Measurements from ENCODE around the gene LRRC10.
A peak's percentile ranks its signal among the peaks of the same experiment; 100 is the strongest.

Gene LRRC10

DNA sequence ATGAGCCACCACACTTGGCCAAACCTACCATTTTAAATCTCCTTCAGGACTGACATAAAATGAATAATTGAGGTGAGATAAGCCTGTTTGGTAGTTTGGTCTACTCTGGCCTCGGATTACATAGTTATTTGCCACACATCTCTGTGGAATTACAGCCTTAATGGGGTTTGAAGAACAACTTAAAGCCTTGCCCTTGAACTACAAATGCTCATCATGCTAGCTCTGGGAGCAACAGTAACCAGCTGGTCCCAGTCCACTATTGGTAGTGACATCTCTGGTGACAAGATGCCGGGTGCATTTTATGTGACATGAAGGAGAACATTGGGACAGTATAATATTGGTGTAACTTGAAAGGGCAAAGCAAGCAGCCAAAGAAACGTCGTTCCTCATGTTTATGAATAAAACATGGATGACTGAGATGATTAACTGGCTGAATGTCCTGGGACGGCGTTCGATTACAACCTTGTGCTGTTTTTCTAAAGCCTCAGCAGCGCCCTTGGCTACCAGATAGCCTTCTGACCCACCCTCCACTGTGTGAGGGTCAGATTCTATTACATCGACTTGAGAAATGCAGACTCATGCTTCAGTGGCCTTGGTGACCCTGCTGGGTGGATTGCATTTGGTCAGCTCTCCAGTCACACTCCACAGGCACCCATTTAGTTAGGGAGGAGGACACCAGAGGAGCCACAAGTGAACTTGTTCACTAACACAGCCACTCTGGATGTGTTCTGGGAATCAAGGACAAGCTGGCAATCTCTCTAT, 46.9 kb upstream of the LRRC10 start:
- ChIA-PET CTCF (interaction anchor here (0.6 kb wide), 1 partner anchor 34 kb away, joined by 4 read pairs; no protein-coding TSS in a partner anchor), POLR2A (no interaction called here)
- no peaks in the 10 kb centered on the region for H3K4me1 ChIP-seq (ENCODE audit: control insufficient read depth, insufficient read depth, low read length)
- TF ChIP-seq, protein P1, sequence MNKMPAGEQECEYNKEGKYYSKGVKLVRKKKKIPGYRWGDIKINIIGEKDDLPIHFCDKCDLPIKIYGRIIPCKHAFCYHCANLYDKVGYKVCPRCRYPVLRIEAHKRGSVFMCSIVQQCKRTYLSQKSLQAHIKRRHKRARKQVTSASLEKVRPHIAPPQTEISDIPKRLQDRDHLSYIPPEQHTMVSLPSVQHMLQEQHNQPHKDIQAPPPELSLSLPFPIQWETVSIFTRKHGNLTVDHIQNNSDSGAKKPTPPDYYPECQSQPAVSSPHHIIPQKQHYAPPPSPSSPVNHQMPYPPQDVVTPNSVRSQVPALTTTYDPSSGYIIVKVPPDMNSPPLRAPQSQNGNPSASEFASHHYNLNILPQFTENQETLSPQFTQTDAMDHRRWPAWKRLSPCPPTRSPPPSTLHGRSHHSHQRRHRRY (tag by site-specific recombination; IDR thresholded peaks at IDR 0.05): no peak
- no peaks in the 10 kb centered on the region for H3K9me3 ChIP-seq (ENCODE audit: control insufficient read depth, insufficient read depth, low read depth, low read length)
- no peak overlapping the region for H3K4me3 ChIP-seq (ENCODE audit: low read depth, low read length)
- H3K27ac ChIP-seq (ENCODE audit: extremely low read depth, low read depth, low read length): no peak overlapping the region
- H3K36me3 ChIP-seq (ENCODE audit: control insufficient read depth in 2 of 2, insufficient read depth in 1 of 2, low read length in 2 of 2): no peaks in the 10 kb centered on the region

DNA sequence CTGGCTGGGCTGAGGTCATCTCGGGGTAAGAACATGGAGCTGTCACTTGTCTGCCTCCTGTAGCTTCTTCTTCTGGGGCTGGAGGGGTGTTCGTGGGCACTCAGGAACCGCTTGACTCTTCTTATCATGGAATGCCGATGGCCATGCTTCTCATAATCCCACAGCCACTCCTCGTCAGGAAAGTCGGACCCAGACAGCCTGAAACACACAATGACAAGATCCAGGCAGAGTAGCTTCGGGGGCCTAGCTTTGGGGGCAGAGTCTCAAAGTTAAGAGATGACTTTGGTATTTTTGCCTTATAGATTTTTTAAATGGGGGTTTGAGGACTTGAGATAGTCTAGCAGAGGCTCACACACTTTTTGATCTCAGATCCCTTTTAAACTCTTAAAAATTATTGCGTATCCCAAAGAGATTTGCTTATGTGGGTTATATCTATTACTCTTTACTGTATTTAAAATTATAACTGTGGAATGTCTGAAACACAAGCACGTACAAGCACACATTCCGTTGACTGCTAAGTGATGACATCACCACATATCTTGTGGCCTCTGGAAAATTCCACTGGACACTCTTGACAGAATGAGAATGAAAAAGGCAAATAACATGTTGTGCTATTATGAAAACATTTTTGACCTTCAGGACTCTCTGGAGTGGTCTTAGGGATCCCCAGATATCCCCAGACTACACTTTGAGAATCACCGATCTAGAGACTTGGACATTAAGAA, 45.1 kb upstream of the LRRC10 start:
- CTCF ChIA-PET: interaction anchor here (2.7 kb wide), 1 partner anchor 16 kb away, joined by 22 read pairs; no protein-coding TSS in a partner anchor
- H3K4me3 ChIP-seq (ENCODE audit: low read depth, low read length): no peak overlapping the region
- TF ChIP-seq, protein P2, sequence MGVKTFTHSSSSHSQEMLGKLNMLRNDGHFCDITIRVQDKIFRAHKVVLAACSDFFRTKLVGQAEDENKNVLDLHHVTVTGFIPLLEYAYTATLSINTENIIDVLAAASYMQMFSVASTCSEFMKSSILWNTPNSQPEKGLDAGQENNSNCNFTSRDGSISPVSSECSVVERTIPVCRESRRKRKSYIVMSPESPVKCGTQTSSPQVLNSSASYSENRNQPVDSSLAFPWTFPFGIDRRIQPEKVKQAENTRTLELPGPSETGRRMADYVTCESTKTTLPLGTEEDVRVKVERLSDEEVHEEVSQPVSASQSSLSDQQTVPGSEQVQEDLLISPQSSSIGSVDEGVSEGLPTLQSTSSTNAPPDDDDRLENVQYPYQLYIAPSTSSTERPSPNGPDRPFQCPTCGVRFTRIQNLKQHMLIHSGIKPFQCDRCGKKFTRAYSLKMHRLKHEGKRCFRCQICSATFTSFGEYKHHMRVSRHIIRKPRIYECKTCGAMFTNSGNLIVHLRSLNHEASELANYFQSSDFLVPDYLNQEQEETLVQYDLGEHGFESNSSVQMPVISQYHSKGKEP (tag by site-specific recombination; IDR thresholded peaks at IDR 0.05): no peak
- TF ChIP-seq, protein P3, sequence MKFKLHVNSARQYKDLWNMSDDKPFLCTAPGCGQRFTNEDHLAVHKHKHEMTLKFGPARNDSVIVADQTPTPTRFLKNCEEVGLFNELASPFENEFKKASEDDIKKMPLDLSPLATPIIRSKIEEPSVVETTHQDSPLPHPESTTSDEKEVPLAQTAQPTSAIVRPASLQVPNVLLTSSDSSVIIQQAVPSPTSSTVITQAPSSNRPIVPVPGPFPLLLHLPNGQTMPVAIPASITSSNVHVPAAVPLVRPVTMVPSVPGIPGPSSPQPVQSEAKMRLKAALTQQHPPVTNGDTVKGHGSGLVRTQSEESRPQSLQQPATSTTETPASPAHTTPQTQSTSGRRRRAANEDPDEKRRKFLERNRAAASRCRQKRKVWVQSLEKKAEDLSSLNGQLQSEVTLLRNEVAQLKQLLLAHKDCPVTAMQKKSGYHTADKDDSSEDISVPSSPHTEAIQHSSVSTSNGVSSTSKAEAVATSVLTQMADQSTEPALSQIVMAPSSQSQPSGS (tag by site-specific recombination; IDR thresholded peaks at IDR 0.05; ENCODE audit: low read depth): peak; percentile 82
- no peaks in the 10 kb centered on the region for H3K4me1 ChIP-seq (ENCODE audit: control insufficient read depth, insufficient read depth, low read length)
- no peak overlapping the region for H3K27ac ChIP-seq (ENCODE audit: extremely low read depth, low read depth, low read length)
- POLR2A ChIA-PET: interaction anchor here (0.5 kb wide), 1 partner anchor 650 kb away, joined by 3 read pairs; no protein-coding TSS in a partner anchor
- H3K36me3 ChIP-seq (ENCODE audit: control insufficient read depth in 2 of 2, insufficient read depth in 1 of 2, low read length in 2 of 2): no peaks in the 10 kb centered on the region
- no peaks in the 10 kb centered on the region for H3K9me3 ChIP-seq (ENCODE audit: control insufficient read depth, insufficient read depth, low read depth, low read length)

DNA sequence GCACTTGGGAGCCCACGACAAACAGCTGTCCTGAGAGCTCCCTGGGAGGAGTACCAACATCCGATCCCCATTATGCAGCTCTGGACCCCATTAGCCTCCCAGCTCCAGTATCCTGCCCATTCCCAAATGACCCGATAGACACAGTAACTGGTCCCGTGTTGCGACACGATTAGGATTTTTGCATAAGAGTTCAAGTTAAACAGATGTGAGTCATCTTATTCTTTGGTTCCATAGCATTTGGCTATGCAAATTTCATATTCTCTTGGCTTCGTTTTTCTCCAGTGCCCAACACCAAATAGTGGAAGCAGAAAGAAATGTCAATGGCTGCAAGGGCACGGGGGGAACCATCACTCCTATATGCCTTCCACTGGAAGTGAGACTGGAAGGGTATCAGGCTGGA, 43.0 kb upstream of the LRRC10 start:
- Histone ChIP-seq H3K4me3 (ENCODE audit: low read depth, low read length) (no peak overlapping the region), H3K27ac (ENCODE audit: extremely low read depth, low read depth, low read length) (no peak overlapping the region), H3K36me3 (ENCODE audit: control insufficient read depth in 2 of 2, insufficient read depth in 1 of 2, low read length in 2 of 2) (no peaks in the 10 kb centered on the region), H3K4me1 (ENCODE audit: control insufficient read depth, insufficient read depth, low read length) (no peaks in the 10 kb centered on the region), H3K9me3 (ENCODE audit: control insufficient read depth, insufficient read depth, low read depth, low read length) (no peaks in the 10 kb centered on the region)
- no peak for TF ChIP-seq ZNF341 (tag by site-specific recombination; IDR thresholded peaks at IDR 0.05; ENCODE audit: low read depth)
- TF ChIP-seq, protein P4, sequence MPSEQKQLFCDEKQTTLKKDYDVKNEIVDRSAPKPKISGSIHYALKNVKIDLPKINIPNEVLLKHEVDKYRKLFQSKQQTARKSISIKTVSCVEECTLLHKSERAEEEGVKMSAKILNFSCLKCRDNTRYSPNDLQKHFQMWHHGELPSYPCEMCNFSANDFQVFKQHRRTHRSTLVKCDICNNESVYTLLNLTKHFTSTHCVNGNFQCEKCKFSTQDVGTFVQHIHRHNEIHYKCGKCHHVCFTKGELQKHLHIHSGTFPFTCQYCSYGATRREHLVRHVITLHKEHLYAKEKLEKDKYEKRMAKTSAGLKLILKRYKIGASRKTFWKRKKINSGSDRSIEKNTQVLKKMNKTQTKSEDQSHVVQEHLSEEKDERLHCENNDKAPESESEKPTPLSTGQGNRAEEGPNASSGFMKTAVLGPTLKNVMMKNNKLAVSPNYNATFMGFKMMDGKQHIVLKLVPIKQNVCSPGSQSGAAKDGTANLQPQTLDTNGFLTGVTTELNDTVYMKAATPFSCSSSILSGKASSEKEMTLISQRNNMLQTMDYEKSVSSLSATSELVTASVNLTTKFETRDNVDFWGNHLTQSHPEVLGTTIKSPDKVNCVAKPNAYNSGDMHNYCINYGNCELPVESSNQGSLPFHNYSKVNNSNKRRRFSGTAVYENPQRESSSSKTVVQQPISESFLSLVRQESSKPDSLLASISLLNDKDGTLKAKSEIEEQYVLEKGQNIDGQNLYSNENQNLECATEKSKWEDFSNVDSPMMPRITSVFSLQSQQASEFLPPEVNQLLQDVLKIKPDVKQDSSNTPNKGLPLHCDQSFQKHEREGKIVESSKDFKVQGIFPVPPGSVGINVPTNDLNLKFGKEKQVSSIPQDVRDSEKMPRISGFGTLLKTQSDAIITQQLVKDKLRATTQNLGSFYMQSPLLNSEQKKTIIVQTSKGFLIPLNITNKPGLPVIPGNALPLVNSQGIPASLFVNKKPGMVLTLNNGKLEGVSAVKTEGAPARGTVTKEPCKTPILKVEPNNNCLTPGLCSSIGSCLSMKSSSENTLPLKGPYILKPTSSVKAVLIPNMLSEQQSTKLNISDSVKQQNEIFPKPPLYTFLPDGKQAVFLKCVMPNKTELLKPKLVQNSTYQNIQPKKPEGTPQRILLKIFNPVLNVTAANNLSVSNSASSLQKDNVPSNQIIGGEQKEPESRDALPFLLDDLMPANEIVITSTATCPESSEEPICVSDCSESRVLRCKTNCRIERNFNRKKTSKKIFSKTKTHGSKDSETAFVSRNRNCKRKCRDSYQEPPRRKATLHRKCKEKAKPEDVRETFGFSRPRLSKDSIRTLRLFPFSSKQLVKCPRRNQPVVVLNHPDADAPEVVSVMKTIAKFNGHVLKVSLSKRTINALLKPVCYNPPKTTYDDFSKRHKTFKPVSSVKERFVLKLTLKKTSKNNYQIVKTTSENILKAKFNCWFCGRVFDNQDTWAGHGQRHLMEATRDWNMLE (tag by site-specific recombination; conservative IDR thresholded peaks at IDR 0.05; ENCODE audit: low read depth): no peak
- TF ChIP-seq ZNF391 (tag by site-specific recombination; IDR thresholded peaks at IDR 0.05; ENCODE audit: borderline replicate concordance, low read depth): no peak
- ChIA-PET CTCF (interaction anchor here (0.7 to 2.6 kb wide), 3 partner anchors 9 to 298 kb away, joined by 3 to 18 read pairs (median 3); no protein-coding TSS in a partner anchor), POLR2A (no interaction called here)
